Measurements from ENCODE around the gene ZBTB20. TPM values are rescaled to one million over a fixed set of nuclear protein-coding genes. Genes with fewer than 3 reads are reported as not detected.
"Not testable (repeated sequence)": the region's sequence is repeated elsewhere in the genome, so short reads cannot be mapped to it uniquely, and the experiment has no call there.

ZBTB20 gene
- total RNA-seq, 1 experiment from 2014 or later, result 10.7 TPM

DNA sequence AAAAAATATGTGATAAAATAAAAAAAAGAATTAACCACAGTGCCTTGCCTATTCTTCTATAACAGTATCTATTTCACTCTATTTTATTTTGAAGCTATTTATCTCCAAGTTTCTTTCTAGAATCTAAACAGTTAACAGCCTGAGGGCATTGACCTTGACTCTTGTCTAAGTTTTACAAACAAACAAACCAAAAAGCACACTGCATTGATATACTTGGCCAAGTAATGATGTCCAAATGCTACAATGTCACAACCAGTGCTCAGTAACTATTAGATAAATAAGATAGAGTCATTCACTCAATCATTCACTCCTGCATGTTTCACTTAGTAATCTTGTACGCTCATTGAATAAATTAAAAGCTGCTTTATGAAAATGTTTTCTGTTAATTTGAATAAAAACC lies 466.8 kb downstream of the ZBTB20 start:
- intact Hi-C loops (cut with micrococcal nuclease), result no loop called here
- no TSS peak for BruUV-seq (replicated peaks)
- no peak overlapping the region for H3K27ac Mint-ChIP-seq (ENCODE audit: low read depth, unreplicated experiment)
- H3K4me1 Mint-ChIP-seq (ENCODE audit: insufficient read depth, unreplicated experiment), result no peaks in the 10 kb centered on the region
- no peak for DNase-seq (ENCODE audit: unreplicated experiment)
- ChIA-PET CTCF (interaction anchor here (0.6 to 0.7 kb wide), 4 partner anchors 57 to 868 kb away, joined by 3 to 4 read pairs (median 3); no protein-coding TSS in a partner anchor), POLR2A (no interaction called here)
- no peaks in the 10 kb centered on the region for H3K27me3 Mint-ChIP-seq (ENCODE audit: insufficient read depth, unreplicated experiment)
- no peaks in the 10 kb centered on the region for H3K36me3 Mint-ChIP-seq (ENCODE audit: insufficient read depth, unreplicated experiment)
- TF ChIP-seq, protein P1, sequence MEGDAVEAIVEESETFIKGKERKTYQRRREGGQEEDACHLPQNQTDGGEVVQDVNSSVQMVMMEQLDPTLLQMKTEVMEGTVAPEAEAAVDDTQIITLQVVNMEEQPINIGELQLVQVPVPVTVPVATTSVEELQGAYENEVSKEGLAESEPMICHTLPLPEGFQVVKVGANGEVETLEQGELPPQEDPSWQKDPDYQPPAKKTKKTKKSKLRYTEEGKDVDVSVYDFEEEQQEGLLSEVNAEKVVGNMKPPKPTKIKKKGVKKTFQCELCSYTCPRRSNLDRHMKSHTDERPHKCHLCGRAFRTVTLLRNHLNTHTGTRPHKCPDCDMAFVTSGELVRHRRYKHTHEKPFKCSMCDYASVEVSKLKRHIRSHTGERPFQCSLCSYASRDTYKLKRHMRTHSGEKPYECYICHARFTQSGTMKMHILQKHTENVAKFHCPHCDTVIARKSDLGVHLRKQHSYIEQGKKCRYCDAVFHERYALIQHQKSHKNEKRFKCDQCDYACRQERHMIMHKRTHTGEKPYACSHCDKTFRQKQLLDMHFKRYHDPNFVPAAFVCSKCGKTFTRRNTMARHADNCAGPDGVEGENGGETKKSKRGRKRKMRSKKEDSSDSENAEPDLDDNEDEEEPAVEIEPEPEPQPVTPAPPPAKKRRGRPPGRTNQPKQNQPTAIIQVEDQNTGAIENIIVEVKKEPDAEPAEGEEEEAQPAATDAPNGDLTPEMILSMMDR (IDR thresholded peaks at IDR 0.05; ENCODE audit: unreplicated experiment), result no peak
- no peak overlapping the region for H3K4me3 Mint-ChIP-seq (ENCODE audit: unreplicated experiment)
- H3K9me3 Mint-ChIP-seq (ENCODE audit: unreplicated experiment), result no peaks in the 10 kb centered on the region

- H3K27me3 Mint-ChIP-seq (ENCODE audit: insufficient read depth, unreplicated experiment); BruUV-seq (replicated peaks); intact Hi-C loops (cut with micrococcal nuclease); H3K27ac Mint-ChIP-seq (ENCODE audit: low read depth, unreplicated experiment); DNase-seq (ENCODE audit: unreplicated experiment); POLR2A ChIA-PET; H3K9me3 Mint-ChIP-seq (ENCODE audit: unreplicated experiment); H3K4me3 Mint-ChIP-seq (ENCODE audit: unreplicated experiment); H3K36me3 Mint-ChIP-seq (ENCODE audit: insufficient read depth, unreplicated experiment); H3K4me1 Mint-ChIP-seq (ENCODE audit: insufficient read depth, unreplicated experiment): not testable (repeated sequence)
- CTCF ChIA-PET, result interaction anchor here (0.6 to 0.7 kb wide), 2 partner anchors 216 to 867 kb away, joined by 3 read pairs; no protein-coding TSS in a partner anchor
These were observed 467.3 kb downstream of the ZBTB20 start for GRCh38 chr3:114679773-114680172.

DNA sequence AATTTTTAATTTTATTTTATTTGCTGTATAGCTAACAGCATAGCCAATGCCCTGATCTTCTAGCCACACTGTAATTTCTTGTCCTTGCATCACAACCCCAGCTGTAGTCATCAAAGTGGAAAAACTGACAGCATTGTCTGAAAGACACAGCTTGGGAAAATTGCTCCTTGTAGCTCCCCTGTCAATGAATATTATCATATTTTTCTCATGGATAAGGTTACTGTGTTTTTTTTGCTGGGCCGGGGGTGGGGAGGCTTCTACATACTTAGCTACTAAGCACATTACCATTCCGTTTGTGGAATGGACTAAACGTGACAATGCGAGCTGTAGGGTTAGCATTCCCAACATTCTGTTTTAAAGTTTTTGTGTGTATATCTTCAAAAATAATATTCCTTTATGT lies 472.0 kb downstream of the ZBTB20 start:
- no peaks in the 10 kb centered on the region for H3K9me3 Mint-ChIP-seq (ENCODE audit: unreplicated experiment)
- DNase-seq (ENCODE audit: unreplicated experiment), result no peak
- H3K4me3 Mint-ChIP-seq (ENCODE audit: unreplicated experiment), result no peak overlapping the region
- H3K27me3 Mint-ChIP-seq (ENCODE audit: insufficient read depth, unreplicated experiment), result no peaks in the 10 kb centered on the region
- no peak overlapping the region for H3K27ac Mint-ChIP-seq (ENCODE audit: low read depth, unreplicated experiment)
- no TSS peak for BruUV-seq (replicated peaks)
- ChIA-PET CTCF (interaction anchor here (0.6 kb wide), 1 partner anchor 158 kb away, joined by 3 read pairs; no protein-coding TSS in a partner anchor), POLR2A (no interaction called here)
- intact Hi-C loops (cut with micrococcal nuclease), result no loop called here
- TF ChIP-seq, protein P1 (IDR thresholded peaks at IDR 0.05; ENCODE audit: unreplicated experiment), result no peak
- H3K4me1 Mint-ChIP-seq (ENCODE audit: insufficient read depth, unreplicated experiment), result no peaks in the 10 kb centered on the region
- H3K36me3 Mint-ChIP-seq (ENCODE audit: insufficient read depth, unreplicated experiment), result no peaks in the 10 kb centered on the region

GRCh38 chr3:114674036-114674435 lies 473.1 kb downstream of the ZBTB20 start:
- no TSS peak for BruUV-seq (replicated peaks)
- Mint-ChIP-seq H3K36me3 (ENCODE audit: insufficient read depth, unreplicated experiment) (no peaks in the 10 kb centered on the region), H3K27me3 (ENCODE audit: insufficient read depth, unreplicated experiment) (no peaks in the 10 kb centered on the region), H3K4me1 (ENCODE audit: insufficient read depth, unreplicated experiment) (no peaks in the 10 kb centered on the region), H3K4me3 (ENCODE audit: unreplicated experiment) (no peak overlapping the region), H3K27ac (ENCODE audit: low read depth, unreplicated experiment) (no peak overlapping the region), H3K9me3 (ENCODE audit: unreplicated experiment) (no peaks in the 10 kb centered on the region)
- ChIA-PET POLR2A (no interaction called here), CTCF (no interaction called here)
- DNase-seq (ENCODE audit: unreplicated experiment), result no peak
- TF ChIP-seq, protein P1 (IDR thresholded peaks at IDR 0.05; ENCODE audit: unreplicated experiment), result no peak
- intact Hi-C loops (cut with micrococcal nuclease), result no loop called here

GRCh38 chr3:114673481-114673880 lies 473.6 kb downstream of the ZBTB20 start:
- TF ChIP-seq, protein P1 (IDR thresholded peaks at IDR 0.05; ENCODE audit: unreplicated experiment), result no peak
- no peaks in the 10 kb centered on the region for H3K36me3 Mint-ChIP-seq (ENCODE audit: insufficient read depth, unreplicated experiment)
- no peaks in the 10 kb centered on the region for H3K9me3 Mint-ChIP-seq (ENCODE audit: unreplicated experiment)
- H3K27ac Mint-ChIP-seq (ENCODE audit: low read depth, unreplicated experiment), result no peak overlapping the region
- ChIA-PET POLR2A (no interaction called here), CTCF (no interaction called here)
- no peak for DNase-seq (ENCODE audit: unreplicated experiment)
- no TSS peak for BruUV-seq (replicated peaks)
- intact Hi-C loops (cut with micrococcal nuclease), result no loop called here
- H3K27me3 Mint-ChIP-seq (ENCODE audit: insufficient read depth, unreplicated experiment), result no peaks in the 10 kb centered on the region
- H3K4me3 Mint-ChIP-seq (ENCODE audit: unreplicated experiment), result no peak overlapping the region
- H3K4me1 Mint-ChIP-seq (ENCODE audit: insufficient read depth, unreplicated experiment), result no peaks in the 10 kb centered on the region

Data from MCF 10A (cell line).